Gastrocnemius medialis (tissue), 4 donors: ENCODE results near the gene GART.

Source experiments
- CTCF ChIP-seq, 5 experiments: fragments of 450-650 bp in 3 of 5; fragments of 200-600 bp in 2 of 5; sonication (generic) in 2 of 5; IDR thresholded peaks in 4 of 5; conservative IDR thresholded peaks in 1 of 5; 1 replicate in 4 of 5; 2 replicates in 1 of 5; pipeline ENCODE4 v1.5.1; 2016 to 2019; ENCODE audit warnings: antibody characterized with exemption in 5 of 5, mild to moderate bottlenecking in 3 of 5, moderate library complexity in 3 of 5
- POLR2A ChIP-seq, 2 donors: fragments of 450-650 bp; IDR thresholded peaks; one replicate each; pipeline ENCODE4 v1.6.1; 2017; ENCODE audit warnings: antibody characterized with exemption in 2 of 2, mild to moderate bottlenecking in 2 of 2, moderate library complexity in 2 of 2

GRCh38 chr21:33550772-33551660, 9.1 kb upstream of the GART start:
- TF ChIP-seq CTCF (IDR thresholded peaks at IDR 0.05 in 4 of 5, conservative IDR thresholded peaks at IDR 0.05 in 1 of 5) (no peak), POLR2A (IDR thresholded peaks at IDR 0.05) (no peak)
